ENCODE measurements around the gene FAM184A.
A peak's percentile ranks its signal among the peaks of the same experiment; 100 is the strongest.
"Not testable (repeated sequence)": the region's sequence is repeated elsewhere in the genome, so short reads cannot be mapped to it uniquely, and the experiment has no call there.

The FAM184A gene

GRCh38 chr6:119124079-119124824, 45.8 kb upstream of the FAM184A start:
- no peak for DNase-seq (ENCODE audit: low read depth)
- TF ChIP-seq CTCF (IDR thresholded peaks at IDR 0.05; ENCODE audit: control insufficient read depth, extremely low read depth, insufficient read depth): no peak
- H3K4me3 ChIP-seq (ENCODE audit: low read depth, low read length): no peak overlapping the region

- no peak for DNase-seq (ENCODE audit: low read depth)
- TF ChIP-seq CTCF (IDR thresholded peaks at IDR 0.05; ENCODE audit: control insufficient read depth, extremely low read depth, insufficient read depth): no peak
- H3K4me3 ChIP-seq (ENCODE audit: low read depth, low read length): no peak overlapping the region
Measured at GRCh38 chr6:119122336-119122735, 43.9 kb upstream of the FAM184A start.

- DNase-seq (ENCODE audit: low read depth): no peak
- TF ChIP-seq CTCF (IDR thresholded peaks at IDR 0.05; ENCODE audit: control insufficient read depth, extremely low read depth, insufficient read depth): no peak
- H3K4me3 ChIP-seq (ENCODE audit: low read depth, low read length): no peak overlapping the region
Measured at GRCh38 chr6:119121367-119121766, 42.9 kb upstream of the FAM184A start.

GRCh38 chr6:119119989-119120388, 41.5 kb upstream of the FAM184A start:
- TF ChIP-seq CTCF (IDR thresholded peaks at IDR 0.05; ENCODE audit: control insufficient read depth, extremely low read depth, insufficient read depth): no peak
- no peak for DNase-seq (ENCODE audit: low read depth)
- no peak overlapping the region for H3K4me3 ChIP-seq (ENCODE audit: low read depth, low read length)

- not testable (repeated sequence) for H3K4me3 ChIP-seq (ENCODE audit: low read depth, low read length); DNase-seq (ENCODE audit: low read depth)
Measured at GRCh38 chr6:119119062-119119461, 40.6 kb upstream of the FAM184A start.

GRCh38 chr6:119116712-119117281, 38.3 kb upstream of the FAM184A start:
- 0 out of 2 replicates have a peak, but pooled peaks have one; percentile 17 for TF ChIP-seq CTCF (IDR thresholded peaks at IDR 0.05; ENCODE audit: control insufficient read depth, extremely low read depth, insufficient read depth)
- no peak overlapping the region for H3K4me3 ChIP-seq (ENCODE audit: low read depth, low read length)
- DNase-seq (ENCODE audit: low read depth): no peak

GRCh38 chr6:119113961-119114360, 35.5 kb upstream of the FAM184A start:
- no peak for TF ChIP-seq CTCF (IDR thresholded peaks at IDR 0.05; ENCODE audit: control insufficient read depth, extremely low read depth, insufficient read depth)
- no peak overlapping the region for H3K4me3 ChIP-seq (ENCODE audit: low read depth, low read length)
- DNase-seq (ENCODE audit: low read depth): no peak
